Bronchial epithelial cell (primary cell): Measurements from ENCODE around the gene NPTX1. TPM values are rescaled to one million over a fixed set of nuclear protein-coding genes. Genes with fewer than 3 reads are reported as not detected.

ENCODE experiments used
- DNase-seq: peaks from one replicate; pipeline ENCODE4 v3.0.0-alpha.2; 2010; ENCODE audit warnings: low read depth
- FAIRE-seq: peaks from 2 replicates; lab custom pipeline; 2011; peaks lifted over from hg19 to GRCh38; lab: Jason Lieb, UNC
- H3K27me3 ChIP-seq: 2 replicates; pipeline ENCODE4 v1.5.1; 2011; ENCODE audit warnings: low read length; ENCODE audit not compliant: control insufficient read depth, insufficient read depth
- H3K36me3 ChIP-seq: 2 replicates; pipeline ENCODE4 v1.5.1; 2011; ENCODE audit warnings: low read length; ENCODE audit not compliant: control insufficient read depth, insufficient read depth
- H3K4me3 ChIP-seq: 2 replicates; pipeline ENCODE4 v1.5.1; 2011; ENCODE audit warnings: mild to moderate bottlenecking, low read depth, low read length, control low read depth
- total RNA-seq: library from RNA; depleted of rRNA; stranded (reverse); fragments of >200 nt; gene quantifications from 2 replicates; pipeline ENCODE4 v1.2.1, GENCODE V29; 2014
- TF ChIP-seq, protein P1 (sequence below): IDR thresholded peaks from 2 replicates; pipeline ENCODE4 v1.5.1; 2011; ENCODE audit warnings: mild to moderate bottlenecking, moderate library complexity, low read length, control low read depth, inconsistent platforms; ENCODE audit not compliant: insufficient read depth, severe bottlenecking

NPTX1 gene
- total RNA-seq, 1 donor from 2014 or later: under 0.01 TPM

- no peak for DNase-seq
- TF ChIP-seq, protein P1, sequence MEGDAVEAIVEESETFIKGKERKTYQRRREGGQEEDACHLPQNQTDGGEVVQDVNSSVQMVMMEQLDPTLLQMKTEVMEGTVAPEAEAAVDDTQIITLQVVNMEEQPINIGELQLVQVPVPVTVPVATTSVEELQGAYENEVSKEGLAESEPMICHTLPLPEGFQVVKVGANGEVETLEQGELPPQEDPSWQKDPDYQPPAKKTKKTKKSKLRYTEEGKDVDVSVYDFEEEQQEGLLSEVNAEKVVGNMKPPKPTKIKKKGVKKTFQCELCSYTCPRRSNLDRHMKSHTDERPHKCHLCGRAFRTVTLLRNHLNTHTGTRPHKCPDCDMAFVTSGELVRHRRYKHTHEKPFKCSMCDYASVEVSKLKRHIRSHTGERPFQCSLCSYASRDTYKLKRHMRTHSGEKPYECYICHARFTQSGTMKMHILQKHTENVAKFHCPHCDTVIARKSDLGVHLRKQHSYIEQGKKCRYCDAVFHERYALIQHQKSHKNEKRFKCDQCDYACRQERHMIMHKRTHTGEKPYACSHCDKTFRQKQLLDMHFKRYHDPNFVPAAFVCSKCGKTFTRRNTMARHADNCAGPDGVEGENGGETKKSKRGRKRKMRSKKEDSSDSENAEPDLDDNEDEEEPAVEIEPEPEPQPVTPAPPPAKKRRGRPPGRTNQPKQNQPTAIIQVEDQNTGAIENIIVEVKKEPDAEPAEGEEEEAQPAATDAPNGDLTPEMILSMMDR: no peak
- H3K27me3 ChIP-seq: peaks cover 1% of the 10 kb centered on the region
- no peak for FAIRE-seq
- H3K36me3 ChIP-seq: peaks cover 2% of the 10 kb centered on the region
- no peak overlapping the region for H3K4me3 ChIP-seq
Measured at GRCh38 chr17:80422276-80422675, 54.1 kb downstream of the NPTX1 start.

DNA sequence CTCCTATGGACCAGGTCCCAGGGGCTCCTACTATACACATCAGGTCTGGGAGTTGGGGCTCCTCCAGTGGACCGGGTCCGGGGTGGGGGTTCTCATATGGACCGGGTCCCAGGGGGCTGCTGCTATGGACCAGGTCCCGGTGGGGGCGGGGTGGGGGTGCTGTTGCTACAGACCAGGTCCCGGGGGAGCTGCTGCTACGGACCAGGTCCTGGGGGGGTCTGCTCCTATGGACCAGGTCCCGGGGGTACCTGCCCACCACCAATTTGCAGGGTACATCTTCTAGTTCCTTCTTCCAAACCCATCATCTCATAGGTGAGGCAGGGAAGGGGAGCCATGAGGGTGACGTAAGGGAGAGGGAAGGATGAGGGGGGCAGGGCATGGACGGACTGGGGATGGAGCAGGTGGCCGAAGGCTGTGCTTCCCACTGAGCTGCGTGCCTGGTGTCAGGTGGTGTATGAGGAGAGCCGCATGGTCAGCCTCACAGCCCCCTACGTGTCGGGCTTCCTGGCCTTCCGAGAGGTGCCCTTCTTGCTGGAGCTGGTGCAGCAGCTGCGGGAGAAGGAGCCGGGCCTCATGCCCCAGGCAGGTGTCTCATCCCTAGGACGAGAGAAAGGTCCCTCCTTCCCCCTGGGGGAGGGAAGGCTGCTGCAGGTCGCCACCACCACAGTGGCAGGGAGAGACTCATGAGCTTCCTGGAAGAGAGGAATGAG, 54.9 kb downstream of the NPTX1 start:
- peaks cover 2% of the 10 kb centered on the region for H3K36me3 ChIP-seq
- DNase-seq: no peak
- TF ChIP-seq, protein P1: no peak
- FAIRE-seq: no peak
- no peak overlapping the region for H3K4me3 ChIP-seq
- peaks cover 1% of the 10 kb centered on the region for H3K27me3 ChIP-seq

- FAIRE-seq: no peak
- DNase-seq: no peak
- peaks cover 2% of the 10 kb centered on the region for H3K36me3 ChIP-seq
Measured at GRCh38 chr17:80419255-80419654, 57.2 kb downstream of the NPTX1 start.

DNA sequence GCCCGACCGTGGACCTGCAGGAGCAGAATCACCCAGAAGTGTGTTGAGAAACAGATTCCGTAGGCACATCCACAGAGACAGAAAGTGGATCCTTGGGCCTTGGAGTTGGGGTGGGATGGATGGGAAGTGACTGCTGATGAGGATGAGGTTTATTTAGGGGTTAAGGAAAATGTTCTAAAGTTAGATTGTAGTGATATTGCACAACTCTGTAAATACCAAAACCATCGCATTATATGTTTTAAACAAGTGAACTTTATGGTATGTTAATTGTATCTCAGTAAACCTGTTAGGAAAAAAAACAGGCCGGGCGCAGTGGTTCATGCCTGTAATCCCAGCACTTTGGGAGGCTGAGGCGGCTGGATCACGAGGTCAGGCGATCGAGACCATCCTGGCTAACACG, 57.8 kb downstream of the NPTX1 start:
- FAIRE-seq (no peak), DNase-seq (no peak)
- Histone ChIP-seq H3K4me3 (no peak overlapping the region), H3K27me3 (no peaks in the 10 kb centered on the region), H3K36me3 (peaks cover 2% of the 10 kb centered on the region)
- TF ChIP-seq, protein P1: no peak

More at GRCh38 chr17:80419255-80419654, 57.2 kb downstream of the NPTX1 start:
- no peaks in the 10 kb centered on the region for H3K27me3 ChIP-seq
- no peak overlapping the region for H3K4me3 ChIP-seq
- TF ChIP-seq, protein P1: no peak

Other genes starting within 250 kb of the NPTX1 start
- gene RNF213, start 215.8 kb downstream of the NPTX1 start, total RNA-seq: 41.3 and 46.2 TPM in 2 replicates
- 19.5 and 20.6 TPM in 2 replicates for gene ENDOV, start 61.4 kb downstream of the NPTX1 start, total RNA-seq
- 14.0 and 17.5 TPM in 2 replicates for gene RPTOR, start 68.2 kb upstream of the NPTX1 start, total RNA-seq